GM10266 (cell line): Measurements from ENCODE around the gene AXL.

Source experiments
- DNase-seq: peaks from one replicate; pipeline ENCODE4 v3.0.0; 2012; ENCODE audit errors: extremely low spot score
- TF ChIP-seq, protein P1 (sequence below): IDR thresholded peaks from 2 replicates; pipeline ENCODE4 v1.5.1; 2012; ENCODE audit warnings: mild to moderate bottlenecking, low read depth; ENCODE audit not compliant: control insufficient read depth, insufficient read depth; ENCODE audit errors: missing control alignments

Gene AXL

DNA sequence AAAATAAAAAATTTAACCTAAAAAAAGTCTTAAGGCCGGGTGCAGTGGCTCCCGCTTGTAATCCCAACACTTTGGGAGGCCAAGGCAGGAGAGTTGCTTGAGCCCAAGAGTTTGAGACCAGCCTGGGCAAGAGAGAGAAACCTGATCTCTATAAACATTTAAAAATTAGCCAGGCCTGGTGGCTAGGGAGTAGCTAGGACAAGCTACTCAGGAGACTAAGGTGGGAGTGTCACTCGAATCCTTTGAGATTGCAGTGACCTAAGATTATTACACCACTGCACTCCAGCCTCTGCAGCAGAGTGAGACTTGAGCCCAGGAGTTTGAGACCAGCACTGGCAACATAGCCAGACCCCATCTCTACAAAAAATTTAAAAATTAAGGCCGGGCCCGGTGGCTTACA lies 92.0 kb downstream of the AXL start:
- DNase-seq: no peak
- TF ChIP-seq, protein P1, sequence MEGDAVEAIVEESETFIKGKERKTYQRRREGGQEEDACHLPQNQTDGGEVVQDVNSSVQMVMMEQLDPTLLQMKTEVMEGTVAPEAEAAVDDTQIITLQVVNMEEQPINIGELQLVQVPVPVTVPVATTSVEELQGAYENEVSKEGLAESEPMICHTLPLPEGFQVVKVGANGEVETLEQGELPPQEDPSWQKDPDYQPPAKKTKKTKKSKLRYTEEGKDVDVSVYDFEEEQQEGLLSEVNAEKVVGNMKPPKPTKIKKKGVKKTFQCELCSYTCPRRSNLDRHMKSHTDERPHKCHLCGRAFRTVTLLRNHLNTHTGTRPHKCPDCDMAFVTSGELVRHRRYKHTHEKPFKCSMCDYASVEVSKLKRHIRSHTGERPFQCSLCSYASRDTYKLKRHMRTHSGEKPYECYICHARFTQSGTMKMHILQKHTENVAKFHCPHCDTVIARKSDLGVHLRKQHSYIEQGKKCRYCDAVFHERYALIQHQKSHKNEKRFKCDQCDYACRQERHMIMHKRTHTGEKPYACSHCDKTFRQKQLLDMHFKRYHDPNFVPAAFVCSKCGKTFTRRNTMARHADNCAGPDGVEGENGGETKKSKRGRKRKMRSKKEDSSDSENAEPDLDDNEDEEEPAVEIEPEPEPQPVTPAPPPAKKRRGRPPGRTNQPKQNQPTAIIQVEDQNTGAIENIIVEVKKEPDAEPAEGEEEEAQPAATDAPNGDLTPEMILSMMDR: no peak
